A673 (cell line): ENCODE data around the gene STAT5B.

Experiments
- CTCF ChIP-seq: fragments of 300-800, 200-600 bp; sonication (generic); conservative IDR thresholded peaks from 2 replicates; pipeline ENCODE4 v1.5.1; 2017; ENCODE audit warnings: low read depth, mild to moderate bottlenecking, antibody characterized with exemption, low read length, moderate library complexity, mixed read lengths
- EZH2 ChIP-seq: fragments of 200-600 bp; sonication (generic); IDR thresholded peaks from 2 replicates; pipeline ENCODE4 v1.6.1; 2017; ENCODE audit warnings: borderline replicate concordance, low read depth, mild to moderate bottlenecking, mixed read lengths, antibody characterized with exemption, low read length; ENCODE audit not compliant: poor library complexity, severe bottlenecking

GRCh38 chr17:42189651-42189965 lies 86.6 kb downstream of the STAT5B start:
- TF ChIP-seq CTCF (no peak), EZH2 (no peak)
